Mucosa of gallbladder (tissue), 1 donor: ENCODE results near the gene AKAP8. TPM values are rescaled to one million over a fixed set of nuclear protein-coding genes. Genes with fewer than 3 reads are reported as not detected.
"Not testable (repeated sequence)": the region's sequence is repeated elsewhere in the genome, so short reads cannot be mapped to it uniquely, and the experiment has no call there.

Experiments
- DNase-seq: peaks from one replicate; pipeline ENCODE4 v3.0.0-alpha.2; 2020; ENCODE audit warnings: low spot score
- total RNA-seq: library from RNA; stranded (reverse); gene quantifications from one replicate; pipeline ENCODE4 v1.2.1, GENCODE V29; 2021
- donor health status: DM: no; HTN: no; CAD: no.

The AKAP8 gene
- total RNA-seq, 1 donor from 2014 or later, result 38.9 TPM

DNA sequence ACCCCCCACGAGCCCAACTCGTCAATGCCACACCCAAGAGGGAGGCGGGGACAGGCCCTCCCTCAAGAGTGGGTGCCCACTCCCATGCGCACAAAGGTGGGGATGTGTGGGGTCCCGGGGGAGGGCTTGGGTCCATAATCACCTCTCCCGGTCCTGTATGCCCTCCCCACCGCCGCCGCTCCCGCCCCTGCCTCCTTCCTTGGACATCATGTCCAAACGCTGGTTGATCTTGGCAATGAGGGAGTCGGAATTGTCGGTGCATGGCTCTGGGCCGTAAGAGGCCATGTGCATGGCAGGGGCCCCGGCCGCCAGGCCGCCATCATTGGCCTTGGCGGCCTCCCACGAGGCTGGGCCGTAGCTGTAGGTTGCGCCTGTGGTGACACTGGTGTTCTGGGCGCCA is 5.9 kb downstream of the AKAP8 start:
- no peak for DNase-seq

GRCh38 chr19:15372891-15373301 is 6.7 kb downstream of the AKAP8 start:
- no peak for DNase-seq

- no peak for DNase-seq
These were observed 7.1 kb downstream of the AKAP8 start for GRCh38 chr19:15372470-15372869.

- no peak for DNase-seq
These were observed 7.7 kb downstream of the AKAP8 start for GRCh38 chr19:15371786-15372380.

- DNase-seq, result no peak
These were observed 8.5 kb downstream of the AKAP8 start for GRCh38 chr19:15371119-15371518.

GRCh38 chr19:15369594-15369891 is 10.0 kb downstream of the AKAP8 start:
- DNase-seq, result no peak

- DNase-seq, result no peak
These were observed 10.6 kb downstream of the AKAP8 start for GRCh38 chr19:15368798-15369593.

GRCh38 chr19:15368051-15368632 is 11.4 kb downstream of the AKAP8 start:
- DNase-seq, result no peak

GRCh38 chr19:15367439-15367838 is 12.1 kb downstream of the AKAP8 start:
- no peak for DNase-seq

GRCh38 chr19:15365264-15365663 is 14.3 kb downstream of the AKAP8 start:
- no peak for DNase-seq

- DNase-seq, result not testable (repeated sequence)
These were observed 15.8 kb downstream of the AKAP8 start for GRCh38 chr19:15363791-15364190.

- not testable (repeated sequence) for DNase-seq
These were observed 16.5 kb downstream of the AKAP8 start for GRCh38 chr19:15363048-15363447.

- DNase-seq, result not testable (repeated sequence)
These were observed 19.6 kb downstream of the AKAP8 start for GRCh38 chr19:15360015-15360414.

DNA sequence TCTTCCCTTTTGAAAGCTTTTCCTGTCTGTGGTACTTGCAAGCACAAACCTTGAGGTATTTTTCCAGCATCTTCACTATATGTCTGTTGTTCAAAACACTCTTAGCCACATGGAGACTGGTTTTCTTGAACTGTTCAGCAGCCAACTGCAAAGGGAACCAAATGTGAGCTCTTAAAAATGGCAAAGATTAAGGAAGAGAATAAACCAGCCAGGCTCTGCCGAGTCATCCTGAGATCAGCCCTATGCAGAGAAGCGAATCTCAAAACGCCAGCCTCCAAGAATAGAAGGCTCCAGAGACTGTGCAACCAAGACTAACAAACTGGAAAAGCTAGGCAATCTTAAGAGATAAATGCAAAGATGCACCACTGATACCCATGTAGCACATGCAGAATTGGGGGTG is 20.7 kb downstream of the AKAP8 start:
- DNase-seq, result no peak

DNA sequence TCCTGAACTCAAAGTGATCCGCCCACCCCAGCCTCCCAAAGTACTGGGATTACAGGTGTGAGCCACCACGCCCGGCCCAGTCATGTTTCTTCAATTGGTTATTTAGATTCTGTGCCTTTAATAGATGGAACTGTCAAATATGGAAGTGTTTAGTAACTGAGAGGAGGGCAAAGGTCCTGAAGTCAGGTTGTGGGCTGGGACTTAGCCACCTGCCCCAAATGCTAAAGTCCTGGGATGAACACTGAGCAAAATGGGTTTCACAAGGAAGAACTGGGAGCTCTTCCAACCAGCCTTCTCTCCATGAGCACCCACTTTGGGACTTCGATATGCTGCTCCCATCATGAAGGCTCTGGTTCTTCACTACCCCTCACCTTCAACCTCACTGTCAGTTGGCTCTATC is 21.7 kb downstream of the AKAP8 start:
- no peak for DNase-seq

DNA sequence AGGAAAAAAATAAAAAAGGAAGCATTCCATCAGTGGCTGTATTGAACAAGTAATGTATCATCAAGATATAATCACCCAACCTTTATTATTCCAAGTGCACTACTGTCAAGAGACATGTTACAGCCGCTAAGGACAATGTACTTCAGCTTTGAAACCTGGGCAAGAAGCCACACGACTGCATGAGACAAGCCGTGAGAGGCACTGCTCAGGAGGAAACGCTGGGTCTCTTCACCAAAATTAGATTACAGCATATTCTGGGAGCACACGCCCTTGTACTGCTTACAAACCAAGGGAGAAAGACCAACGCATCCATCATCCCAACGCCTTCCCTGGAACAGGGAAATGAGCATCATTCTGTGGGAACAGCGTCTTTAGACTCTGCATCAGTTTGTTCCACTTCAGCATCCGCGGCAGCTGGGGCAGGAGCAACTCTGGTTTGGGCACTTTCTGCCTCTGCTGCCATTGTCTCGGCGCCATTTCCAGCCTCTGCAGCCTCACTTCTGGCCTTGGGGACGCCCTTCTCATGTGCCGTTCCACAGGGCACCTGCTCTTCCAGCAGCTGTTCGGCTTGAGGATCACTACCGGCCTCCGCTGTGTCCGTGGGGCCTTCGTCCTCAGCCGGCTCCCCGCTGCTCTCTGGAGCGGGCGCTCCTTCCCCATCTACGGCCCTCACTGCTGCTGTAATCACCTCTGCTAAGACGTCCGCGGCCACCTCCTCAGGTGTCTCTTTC is 24.9 kb downstream of the AKAP8 start:
- DNase-seq, result no peak

DNA sequence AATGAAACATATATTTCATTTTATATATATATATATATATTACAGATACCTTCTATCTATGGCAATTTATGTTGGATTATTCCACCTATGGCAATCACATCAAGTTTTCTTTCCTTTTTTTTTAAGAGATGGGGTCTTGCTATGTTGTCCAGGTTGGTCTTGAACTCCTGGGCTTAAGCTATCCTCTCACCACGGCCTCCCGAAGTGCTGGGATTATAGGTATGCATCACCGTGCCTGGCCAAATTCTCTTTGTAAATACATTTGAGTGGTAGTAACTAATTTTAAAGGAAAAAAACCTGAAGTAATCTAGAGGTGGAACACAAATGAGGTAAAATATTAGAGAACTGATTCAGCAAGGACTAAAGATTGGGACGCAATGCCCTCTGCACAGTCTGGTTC is 25.7 kb downstream of the AKAP8 start:
- no peak for DNase-seq

DNA sequence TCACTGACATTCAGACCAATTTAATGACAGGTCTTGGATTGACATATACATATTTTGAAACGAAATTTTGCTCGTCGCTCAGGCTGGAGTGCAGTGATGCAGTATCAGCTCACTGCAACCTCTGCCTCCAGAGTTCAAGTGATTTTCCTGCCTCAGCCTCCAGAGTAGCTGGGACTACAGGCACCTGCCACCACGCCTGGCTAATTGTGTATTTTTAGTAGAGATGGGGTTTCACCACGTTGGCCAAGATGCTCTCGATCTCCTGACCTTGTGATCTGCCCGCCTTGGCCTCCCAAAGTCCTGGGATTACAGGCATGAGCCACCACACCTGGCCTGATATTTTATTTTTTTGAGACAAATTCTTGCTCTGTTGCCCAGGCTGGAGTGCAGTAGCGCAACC is 27.1 kb downstream of the AKAP8 start:
- DNase-seq, result not testable (repeated sequence)

GRCh38 chr19:15341328-15341727 is 38.3 kb downstream of the AKAP8 start:
- DNase-seq, result not testable (repeated sequence)

GRCh38 chr19:15340086-15340485 is 39.5 kb downstream of the AKAP8 start:
- DNase-seq, result no peak

DNA sequence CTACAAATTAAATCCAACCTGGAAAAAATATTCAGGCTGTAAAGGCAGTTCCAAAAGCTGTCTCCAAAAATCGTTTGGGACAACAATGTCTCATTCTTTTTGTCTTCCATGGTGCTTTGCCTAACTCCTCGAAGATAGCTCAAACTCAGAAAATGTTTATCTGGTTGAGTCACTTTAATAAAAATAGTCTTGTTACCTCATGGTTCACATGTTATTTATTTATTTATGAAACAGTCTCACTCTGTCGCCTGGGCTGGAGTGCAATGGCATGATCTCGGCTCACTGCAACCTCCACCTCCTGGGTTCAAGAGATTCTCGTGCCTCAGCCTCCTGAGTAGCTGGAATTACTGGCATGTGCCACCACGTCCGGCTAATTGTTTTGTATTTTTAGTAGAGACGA is 42.4 kb downstream of the AKAP8 start:
- no peak for DNase-seq

DNA sequence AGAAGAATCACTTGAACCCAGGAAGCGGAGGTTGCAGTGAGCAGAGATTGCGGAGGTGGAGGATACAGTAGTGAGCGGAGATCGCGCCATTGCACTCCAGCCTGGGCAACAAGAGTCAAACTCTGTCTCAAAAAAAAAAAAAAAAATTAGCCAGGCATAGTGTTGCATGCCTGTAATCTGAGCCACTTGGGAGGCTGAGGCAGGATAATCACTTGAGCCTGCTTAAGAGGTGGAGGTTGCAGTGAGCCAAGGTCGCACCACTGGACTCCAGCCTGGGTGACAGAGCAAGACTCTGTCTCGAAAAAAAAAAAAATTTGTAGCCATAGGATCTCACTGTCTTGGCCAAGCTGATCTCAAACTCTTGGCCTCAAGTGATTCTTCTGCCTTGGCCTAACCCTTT is 43.6 kb downstream of the AKAP8 start:
- DNase-seq, result not testable (repeated sequence)
